ENCODE data around the gene BATF. TPM values are rescaled to one million over a fixed set of nuclear protein-coding genes. Genes with fewer than 3 reads are reported as not detected.

Gene BATF
- total RNA-seq, 4 donors from 2014 or later, result 1.7 to 37.3 (median 4.4) TPM

- 92% methylated on average over 11 of the region's 12 CpGs for whole genome bisulfite sequencing
- Histone ChIP-seq H3K27ac (replicated peaks in 1 of 4) (no peak overlapping the region), H3K4me1 (peaks cover 0 to 15% (median 11%) of the 10 kb centered on the region in 4 donors), H3K4me3 (no peak overlapping the region), H3K36me3 (no peaks in the 10 kb centered on the region), H3K27me3 (no peaks in the 10 kb centered on the region), H3K9me3 (peaks cover 0 to 12% (median 3%) of the 10 kb centered on the region in 4 donors)
- TF ChIP-seq CTCF (IDR thresholded peaks at IDR 0.05) (no peak), EP300 (IDR thresholded peaks at IDR 0.05) (no peak), POLR2AphosphoS5 (IDR thresholded peaks at IDR 0.05) (no peak), POLR2A (IDR thresholded peaks at IDR 0.05; ENCODE audit: low read depth) (no peak)
- intact Hi-C loops (cut with DNase I), result no loop called here
- peak; percentile 74 for DNase-seq (ENCODE audit: extremely low spot score)
Measured at GRCh38 chr14:75513911-75514672, 8.2 kb upstream of the BATF start.

GRCh38 chr14:75514673-75515628, 7.3 kb upstream of the BATF start:
- Histone ChIP-seq H3K36me3 (no peaks in the 10 kb centered on the region), H3K27me3 (no peaks in the 10 kb centered on the region), H3K9me3 (peaks cover 0 to 12% (median 3%) of the 10 kb centered on the region in 4 donors), H3K4me1 (peaks cover 0 to 15% (median 11%) of the 10 kb centered on the region in 4 donors), H3K4me3 (peak overlapping the region; percentile 40 to 52 (median 49)), H3K27ac (replicated peaks in 1 of 4) (peak overlapping the region in 1 of 4 donors; percentile 30)
- DNase-seq (ENCODE audit: extremely low spot score), result peak; percentile 92
- 33% methylated on average over 27 of the region's 29 CpGs for WGBS
- intact Hi-C loops (cut with DNase I), result no loop called here
- TF ChIP-seq CTCF (IDR thresholded peaks at IDR 0.05) (peak; percentile 23 to 27 (median 24)), EP300 (IDR thresholded peaks at IDR 0.05) (no peak)

GRCh38 chr14:75515629-75515996, 6.7 kb upstream of the BATF start:
- Histone ChIP-seq H3K27me3 (no peaks in the 10 kb centered on the region), H3K4me1 (peaks cover 0 to 15% (median 11%) of the 10 kb centered on the region in 4 donors), H3K9me3 (peaks cover 0 to 11% (median 3%) of the 10 kb centered on the region in 4 donors), H3K4me3 (peak overlapping the region; percentile 40 to 52 (median 49)), H3K36me3 (no peaks in the 10 kb centered on the region), H3K27ac (replicated peaks in 1 of 4) (peak overlapping the region in 1 of 4 donors; percentile 30)
- TF ChIP-seq CTCF (IDR thresholded peaks at IDR 0.05), result no peak
- TF ChIP-seq EP300 (IDR thresholded peaks at IDR 0.05), result no peak
- TF ChIP-seq POLR2AphosphoS5 (IDR thresholded peaks at IDR 0.05), result no peak
- intact Hi-C loops (cut with DNase I), result no loop called here
- peak; percentile 91 for DNase-seq (ENCODE audit: extremely low spot score)
- 33% methylated on average over 7 of the region's 7 CpGs for WGBS

GRCh38 chr14:75518625-75519024, 3.6 kb upstream of the BATF start:
- 68% methylated on average over 4 of the region's 4 CpGs for WGBS
- Histone ChIP-seq H3K27ac (replicated peaks in 1 of 4) (no peak overlapping the region), H3K4me1 (peaks cover 3 to 20% (median 12%) of the 10 kb centered on the region in 4 donors), H3K9me3 (no peaks in the 10 kb centered on the region), H3K36me3 (no peaks in the 10 kb centered on the region), H3K4me3 (no peak overlapping the region), H3K27me3 (peaks cover 0 to 2% (median 0%) of the 10 kb centered on the region in 4 donors)
- TF ChIP-seq POLR2AphosphoS5 (IDR thresholded peaks at IDR 0.05) (no peak), CTCF (IDR thresholded peaks at IDR 0.05) (peak in 1 of 3 experiments; percentile 14)
- peak; percentile 75 for DNase-seq (ENCODE audit: extremely low spot score)
- intact Hi-C loops (cut with DNase I), result no loop called here

Measured in esophagus muscularis mucosa (tissue), 4 donors.